GM18907 (cell line): Measurements from ENCODE around the gene SPATA31E1.
"Not testable (repeated sequence)": the region's sequence is repeated elsewhere in the genome, so short reads cannot be mapped to it uniquely, and the experiment has no call there.

Experiments
- ATAC-seq: cut with Tn5 transposase; IDR thresholded peaks from one replicate; pipeline ENCODE4 v1.9.1; 2021; ENCODE audit warnings: mild to moderate bottlenecking, moderate library complexity; ENCODE audit not compliant: unreplicated experiment

The SPATA31E1 gene

DNA sequence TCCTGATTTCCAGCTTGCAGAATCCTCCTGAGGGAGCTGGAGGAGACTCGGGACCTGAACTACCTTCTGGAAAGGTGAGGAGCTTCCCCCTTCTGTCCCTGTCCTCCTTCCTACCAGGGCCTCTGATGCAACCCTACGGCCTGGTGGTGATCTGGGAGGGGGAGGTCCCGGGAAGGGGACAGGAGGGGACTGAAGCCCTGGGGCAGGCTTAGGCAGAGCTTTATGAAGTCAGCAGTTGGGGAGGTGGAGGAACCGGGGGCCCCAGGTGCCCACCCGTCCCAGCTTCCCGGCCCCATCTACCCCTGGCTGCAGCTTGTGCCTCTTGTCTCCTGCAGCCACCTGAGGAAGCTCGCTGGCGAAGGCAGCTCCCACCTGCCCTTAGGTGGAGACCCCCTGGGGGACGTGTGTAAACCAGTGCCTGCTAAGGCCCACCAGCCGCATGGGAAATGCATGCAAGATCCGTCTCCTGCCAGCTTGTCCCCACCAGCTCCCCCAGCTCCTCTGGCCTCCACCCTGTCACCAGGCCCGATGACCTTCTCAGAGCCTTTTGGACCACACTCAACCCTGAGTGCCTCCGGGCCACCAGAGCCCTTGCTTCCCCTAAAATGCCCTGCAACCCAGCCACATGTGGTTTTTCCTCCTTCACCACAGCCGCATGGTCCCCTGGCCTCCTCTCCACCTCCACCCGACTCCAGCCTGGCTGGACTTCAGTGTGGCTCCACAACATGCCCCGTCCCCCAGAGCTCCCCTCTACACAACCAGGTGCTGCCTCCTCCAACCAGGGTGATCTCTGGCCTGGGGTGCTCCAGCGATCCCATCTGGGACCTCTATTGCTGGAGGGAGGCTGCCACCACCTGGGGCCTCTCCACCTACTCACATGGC, 2.1 kb downstream of the SPATA31E1 start:
- no peak for ATAC-seq

DNA sequence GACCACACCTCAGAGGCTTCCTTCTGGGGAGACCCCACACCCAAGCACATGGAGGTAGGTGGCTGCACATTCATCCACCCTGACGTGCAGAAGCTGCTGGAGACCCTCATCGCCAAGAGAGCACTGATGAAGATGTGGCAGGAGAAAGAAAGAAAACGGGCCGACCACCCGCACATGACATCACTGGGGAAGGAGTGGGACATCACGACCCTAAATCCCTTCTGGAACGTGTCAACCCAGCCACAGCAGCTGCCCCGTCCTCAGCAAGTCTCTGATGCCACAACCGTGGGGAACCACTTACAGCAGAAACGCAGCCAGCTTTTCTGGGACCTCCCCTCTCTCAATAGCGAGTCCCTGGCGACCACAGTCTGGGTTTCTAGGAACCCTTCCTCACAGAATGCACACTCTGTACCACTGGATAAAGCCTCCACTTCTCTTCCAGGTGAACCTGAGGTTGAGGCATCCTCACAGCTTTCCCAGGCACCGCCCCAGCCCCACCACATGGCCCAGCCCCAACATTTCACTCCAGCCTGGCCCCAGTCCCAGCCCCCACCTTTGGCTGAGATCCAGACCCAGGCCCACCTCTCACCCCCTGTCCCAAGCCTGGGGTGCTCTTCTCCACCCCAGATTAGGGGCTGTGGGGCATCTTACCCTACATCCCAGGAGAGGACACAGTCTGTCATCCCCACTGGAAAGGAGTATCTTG, 3.0 kb downstream of the SPATA31E1 start:
- no peak for ATAC-seq

DNA sequence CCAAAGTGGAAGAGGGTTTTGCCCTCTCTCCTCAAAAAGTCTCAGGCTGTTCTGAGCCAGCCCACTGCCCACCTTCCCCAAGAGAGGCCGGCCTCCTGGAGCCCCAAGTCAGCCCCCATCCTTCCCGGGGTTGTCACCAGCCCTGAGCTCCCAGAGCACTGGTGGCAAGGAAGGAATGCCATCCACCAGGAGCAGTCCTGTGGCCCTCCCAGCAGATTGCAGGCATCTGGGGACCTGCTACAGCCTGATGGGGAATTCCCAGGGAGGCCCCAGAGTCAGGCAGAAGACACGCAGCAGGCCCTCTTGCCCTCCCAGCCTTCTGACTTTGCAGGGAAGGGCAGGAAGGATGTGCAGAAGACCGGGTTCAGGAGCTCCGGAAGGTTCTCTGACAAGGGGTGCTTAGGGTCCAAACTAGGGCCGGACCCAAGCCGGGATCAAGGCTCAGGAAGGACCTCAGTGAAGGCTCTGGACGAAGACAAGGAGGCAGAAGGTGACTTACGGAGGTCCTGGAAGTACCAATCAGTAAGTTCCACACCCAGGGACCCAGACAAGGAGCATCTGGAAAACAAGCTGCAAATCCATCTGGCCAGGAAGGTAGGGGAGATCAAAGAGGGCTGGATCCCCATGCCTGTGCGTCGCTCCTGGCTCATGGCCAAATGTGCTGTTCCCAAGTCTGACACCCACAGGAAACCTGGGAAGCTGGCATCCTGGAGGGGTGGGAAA, 3.7 kb downstream of the SPATA31E1 start:
- no peak for ATAC-seq

DNA sequence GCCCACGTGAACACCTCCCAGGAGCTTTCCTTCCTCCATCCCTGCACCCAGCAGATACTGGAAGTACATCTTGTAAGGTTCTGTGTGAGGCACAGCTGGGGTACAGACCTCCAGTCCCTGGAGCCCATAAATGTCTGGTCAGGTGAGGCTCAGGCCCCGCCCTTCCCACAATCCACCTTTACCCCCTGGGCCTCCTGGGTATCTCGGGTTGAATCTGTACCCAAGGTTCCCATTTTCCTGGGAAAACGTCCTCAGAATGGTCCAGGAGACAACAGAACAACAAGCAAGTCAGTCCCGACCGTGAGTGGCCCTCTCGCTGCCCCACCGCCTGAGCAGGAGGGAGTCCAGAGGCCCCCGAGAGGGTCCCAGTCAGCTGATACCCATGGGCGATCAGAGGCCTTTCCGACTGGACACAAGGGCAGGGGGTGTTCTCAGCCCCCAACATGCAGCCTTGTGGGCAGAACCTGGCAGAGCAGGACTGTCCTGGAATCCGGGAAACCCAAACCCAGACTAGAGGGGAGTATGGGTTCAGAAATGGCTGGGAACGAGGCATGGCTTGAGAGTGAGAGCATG, 4.3 kb downstream of the SPATA31E1 start:
- no peak for ATAC-seq

DNA sequence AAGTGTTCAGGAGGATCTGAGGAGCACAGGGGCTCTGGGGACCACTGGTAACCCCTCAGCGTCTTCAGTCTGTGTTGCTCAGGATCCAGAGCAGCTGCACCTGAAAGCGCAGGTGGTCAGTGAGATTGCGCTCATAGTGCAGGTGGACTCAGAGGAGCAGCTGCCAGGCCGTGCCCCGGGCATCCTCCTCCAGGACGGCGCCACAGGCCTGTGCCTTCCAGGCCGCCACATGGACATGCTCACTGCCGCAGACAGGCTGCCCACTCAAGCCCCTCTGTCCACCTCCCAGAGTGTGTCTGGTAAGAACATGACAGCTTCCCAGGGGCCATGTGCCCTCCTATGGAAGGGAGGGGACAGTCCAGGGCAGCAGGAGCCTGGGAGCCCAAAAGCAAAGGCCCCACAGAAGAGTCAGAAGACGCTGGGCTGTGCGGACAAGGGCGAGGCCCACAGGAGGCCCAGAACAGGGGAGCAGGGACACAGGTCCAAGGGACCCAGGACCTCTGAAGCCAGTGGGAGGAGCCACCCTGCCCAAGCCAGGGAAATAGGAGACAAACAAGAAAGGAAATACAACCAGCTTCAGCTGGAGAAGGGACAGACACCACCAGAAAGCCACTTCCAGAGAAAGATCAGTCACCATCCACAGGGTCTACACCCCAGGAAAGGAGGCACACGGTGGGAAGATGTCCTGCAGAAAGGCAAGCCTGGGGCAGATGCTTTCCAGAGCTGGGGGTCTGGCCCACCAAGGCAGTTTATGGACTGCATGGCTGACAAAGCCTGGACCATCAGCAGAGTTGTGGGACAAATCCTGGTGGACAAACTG, 5.2 kb downstream of the SPATA31E1 start:
- ATAC-seq = no peak

DNA sequence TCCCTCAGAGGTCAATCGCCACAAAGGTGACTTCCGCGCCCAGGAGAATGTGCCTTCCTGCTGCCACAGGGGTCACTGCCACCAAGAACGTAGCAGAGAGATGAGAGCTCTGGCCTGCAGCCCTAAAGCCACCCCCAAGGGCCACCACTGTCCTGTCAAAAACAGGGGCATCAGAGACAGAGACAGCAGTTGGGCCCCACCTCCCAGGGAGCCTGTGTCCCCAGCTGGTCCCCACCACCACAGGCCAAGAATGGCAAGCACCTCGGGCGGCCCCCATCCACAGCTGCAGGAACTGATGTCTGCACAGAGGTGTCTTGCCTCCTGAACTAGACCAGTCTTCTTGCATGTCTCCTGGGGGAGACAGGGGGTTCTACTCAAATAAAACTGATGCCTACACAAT, 5.8 kb downstream of the SPATA31E1 start:
- no peak for ATAC-seq

DNA sequence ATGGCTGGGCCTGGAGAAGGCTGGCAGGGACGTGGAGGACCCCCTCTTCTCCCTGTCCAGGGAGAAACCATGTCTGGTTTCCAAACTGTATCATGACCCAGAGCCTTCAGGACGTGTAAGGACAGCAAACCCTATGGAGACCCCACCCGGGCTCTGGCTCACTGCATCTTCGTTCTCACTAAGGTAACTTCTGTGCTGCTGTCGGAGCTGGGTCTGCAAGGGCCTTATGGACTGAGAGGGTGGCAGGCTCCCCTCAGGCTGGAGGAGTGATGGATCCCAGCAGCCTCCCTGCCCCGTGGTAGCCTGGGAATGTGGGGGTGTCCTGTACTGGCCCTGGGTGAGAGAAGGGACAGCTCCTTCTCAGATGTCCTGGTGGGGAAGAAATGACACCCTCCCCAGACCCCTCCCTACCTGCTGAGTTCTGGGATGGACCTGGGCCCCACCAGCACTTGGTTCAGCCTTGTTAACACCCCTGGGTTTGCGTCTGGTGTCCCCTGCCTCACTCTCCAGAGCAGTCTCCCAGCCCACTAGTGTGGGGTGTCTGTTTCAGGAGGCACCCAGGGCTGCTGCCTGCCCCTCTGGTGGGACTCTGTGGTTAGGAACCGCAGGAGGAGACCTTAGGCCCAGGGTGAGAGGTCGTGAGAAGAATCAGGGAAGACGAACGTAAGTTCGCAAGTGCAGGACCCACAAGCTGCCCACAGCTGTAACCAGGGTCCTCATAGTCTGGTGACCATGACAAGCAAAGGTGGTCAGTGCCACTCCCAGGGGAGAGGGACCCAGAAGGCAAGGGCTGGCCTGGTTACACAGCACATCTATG, 6.6 kb downstream of the SPATA31E1 start:
- ATAC-seq = no peak

DNA sequence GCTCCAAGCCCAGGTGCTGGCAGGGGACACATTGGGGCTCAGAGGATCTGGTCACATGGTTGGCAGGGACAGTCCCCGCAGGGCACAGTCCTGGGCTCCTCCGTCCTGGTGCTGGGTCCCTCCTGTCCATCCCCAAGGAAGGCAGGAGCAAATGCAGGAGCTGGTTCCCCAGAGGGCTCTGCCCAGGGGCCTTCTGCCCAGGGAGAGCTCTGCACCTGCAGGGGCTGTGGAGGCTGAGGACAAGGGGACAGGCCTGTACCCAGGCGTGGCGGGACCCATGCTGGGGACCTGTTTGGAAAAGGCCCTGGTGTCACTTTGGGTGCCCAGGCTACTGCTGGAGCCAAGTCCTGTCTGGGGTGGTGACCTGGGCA, 7.2 kb downstream of the SPATA31E1 start:
- no peak for ATAC-seq

DNA sequence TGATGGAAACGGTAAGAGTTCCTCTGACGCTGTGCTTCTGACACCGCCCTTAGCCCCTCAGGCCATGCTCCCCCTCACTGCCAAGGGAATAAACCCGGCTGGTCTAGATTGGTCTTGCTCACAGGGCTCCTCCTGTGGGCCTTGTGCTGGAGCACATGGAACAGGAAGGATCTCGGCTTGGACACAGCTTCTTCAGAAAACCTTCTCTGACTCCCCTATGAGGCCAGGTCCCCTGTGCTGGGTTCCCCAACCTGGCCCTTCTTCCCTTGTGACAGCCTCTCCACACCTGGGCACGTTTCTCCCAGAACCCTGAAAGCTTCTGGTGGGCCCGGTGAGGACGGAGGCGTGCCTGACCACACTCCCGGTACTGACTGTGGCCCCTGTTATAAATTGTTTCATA, 8.2 kb downstream of the SPATA31E1 start:
- ATAC-seq = no peak

DNA sequence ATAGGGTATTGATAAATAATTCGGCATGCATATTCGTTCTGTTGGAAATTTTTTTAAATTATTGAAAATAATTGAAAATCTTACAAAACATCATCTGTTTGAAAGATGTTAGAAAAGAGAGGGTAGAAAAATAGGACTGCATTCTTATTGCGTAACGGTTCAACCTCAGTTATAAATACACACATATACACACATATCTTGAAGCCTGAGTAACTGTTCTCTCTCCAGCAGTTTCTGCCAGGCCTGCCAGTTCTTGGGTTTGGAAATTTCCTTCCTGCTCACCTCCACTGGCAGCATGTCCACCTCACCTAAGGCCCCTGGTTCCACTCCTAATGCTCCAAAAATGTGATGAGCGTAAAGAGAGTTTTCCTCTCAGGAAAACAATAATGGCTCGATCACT, 9.1 kb downstream of the SPATA31E1 start:
- ATAC-seq = no peak

DNA sequence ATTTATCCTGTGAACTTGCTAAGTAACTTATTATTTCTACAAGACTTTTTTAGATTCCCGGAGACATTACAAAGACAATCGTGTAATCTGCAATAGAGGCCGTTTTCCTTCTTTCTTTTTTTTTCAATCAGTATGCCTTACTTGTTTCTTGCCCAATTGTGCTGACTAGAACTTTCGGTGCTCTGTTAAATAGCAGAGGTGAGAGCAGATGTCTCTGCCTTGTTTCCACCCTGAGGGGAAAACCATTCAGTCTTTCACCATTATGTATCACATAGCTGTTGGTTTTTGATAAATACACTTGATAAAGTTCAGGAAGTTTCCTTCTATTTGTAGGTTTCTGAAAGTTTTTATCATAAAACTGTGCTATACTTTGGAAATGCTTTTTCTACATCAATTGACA, 10.3 kb downstream of the SPATA31E1 start:
- no peak for ATAC-seq

DNA sequence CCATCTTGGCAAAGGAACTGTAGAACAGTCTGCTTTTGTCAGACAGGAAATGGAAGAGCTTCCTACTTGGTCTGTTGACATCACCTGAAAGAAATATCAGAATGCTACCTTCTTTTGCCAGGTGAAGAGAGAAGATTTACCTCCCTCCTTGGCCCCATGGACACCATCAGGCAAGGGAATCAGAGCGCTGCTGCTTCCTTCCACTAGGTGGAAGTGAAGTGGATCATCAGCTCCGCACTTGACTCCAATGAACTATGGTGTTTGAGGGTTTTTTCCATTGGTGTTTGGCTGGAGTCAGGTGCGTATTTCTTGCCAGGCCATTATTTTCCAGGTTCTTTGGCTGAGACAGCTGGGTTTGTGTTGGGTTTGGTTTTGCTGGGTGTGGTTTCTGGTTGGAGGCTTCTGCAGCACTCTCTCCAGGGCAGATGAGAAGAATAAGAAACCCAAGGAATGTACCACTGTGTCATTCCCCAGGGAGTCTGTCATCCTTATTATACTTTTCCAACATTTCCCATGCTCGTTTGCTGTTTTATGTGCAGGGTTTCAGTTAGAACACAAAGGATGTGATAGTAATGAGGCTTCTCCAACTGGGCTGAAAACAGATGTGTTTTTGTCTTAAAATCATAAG, 12.4 kb downstream of the SPATA31E1 start:
- ATAC-seq = no peak

DNA sequence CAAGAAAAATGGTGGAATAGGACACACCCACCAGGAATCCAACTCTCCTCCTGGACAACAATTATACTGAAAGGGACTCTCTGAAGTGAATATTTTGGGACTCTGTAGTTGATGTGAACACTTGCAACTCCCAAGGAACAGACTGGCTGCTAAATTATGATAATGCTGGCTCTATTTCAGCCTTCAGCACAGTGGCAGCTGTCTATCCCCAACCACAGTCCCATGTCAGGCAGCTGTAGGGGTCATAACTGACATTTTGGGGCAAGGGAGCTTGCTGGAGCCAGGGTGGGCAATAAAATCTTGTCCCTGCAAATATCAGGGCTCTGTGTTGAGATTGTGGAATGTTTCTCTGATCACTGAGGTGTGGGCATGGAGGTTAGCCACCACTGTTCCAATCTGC, 14.2 kb downstream of the SPATA31E1 start:
- ATAC-seq = no peak

DNA sequence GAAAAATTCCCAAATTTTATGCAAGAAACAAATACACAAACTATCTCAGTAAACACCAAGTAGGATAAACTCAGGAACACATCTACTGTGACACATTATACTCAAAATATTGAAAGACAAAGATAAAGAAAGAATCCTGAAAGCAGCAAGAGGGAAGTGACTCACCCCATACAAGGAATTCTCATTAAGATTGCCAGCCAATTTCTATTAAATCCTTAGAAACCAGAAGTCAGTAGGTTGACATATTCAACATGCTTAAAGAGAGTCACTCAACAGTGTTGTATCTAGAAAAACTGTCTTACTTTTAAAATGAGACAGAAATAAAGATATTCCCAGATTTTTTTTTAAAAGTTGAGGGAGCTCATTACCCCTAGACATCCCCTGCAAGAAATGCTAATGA, 15.5 kb downstream of the SPATA31E1 start:
- no peak for ATAC-seq

DNA sequence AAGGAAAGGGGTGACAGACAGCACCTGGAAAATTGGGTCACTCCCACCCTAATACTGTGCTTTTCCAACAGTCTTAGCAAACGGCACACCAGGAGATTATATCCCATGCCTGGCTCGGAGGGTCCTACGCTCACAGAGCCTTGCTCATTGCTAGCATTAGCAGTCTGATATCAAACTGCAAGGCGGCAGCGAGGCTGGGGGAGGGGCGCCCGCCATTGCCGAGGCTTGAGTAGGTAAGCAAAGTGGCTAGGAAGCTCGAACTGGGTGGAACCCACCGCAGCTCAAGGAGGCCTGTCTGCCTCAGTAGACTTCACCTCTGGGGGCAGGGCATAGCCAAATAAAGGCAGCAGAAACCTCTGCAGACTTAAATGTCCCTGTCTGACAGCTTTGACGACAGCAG, 19.7 kb downstream of the SPATA31E1 start:
- not testable (repeated sequence) for ATAC-seq

DNA sequence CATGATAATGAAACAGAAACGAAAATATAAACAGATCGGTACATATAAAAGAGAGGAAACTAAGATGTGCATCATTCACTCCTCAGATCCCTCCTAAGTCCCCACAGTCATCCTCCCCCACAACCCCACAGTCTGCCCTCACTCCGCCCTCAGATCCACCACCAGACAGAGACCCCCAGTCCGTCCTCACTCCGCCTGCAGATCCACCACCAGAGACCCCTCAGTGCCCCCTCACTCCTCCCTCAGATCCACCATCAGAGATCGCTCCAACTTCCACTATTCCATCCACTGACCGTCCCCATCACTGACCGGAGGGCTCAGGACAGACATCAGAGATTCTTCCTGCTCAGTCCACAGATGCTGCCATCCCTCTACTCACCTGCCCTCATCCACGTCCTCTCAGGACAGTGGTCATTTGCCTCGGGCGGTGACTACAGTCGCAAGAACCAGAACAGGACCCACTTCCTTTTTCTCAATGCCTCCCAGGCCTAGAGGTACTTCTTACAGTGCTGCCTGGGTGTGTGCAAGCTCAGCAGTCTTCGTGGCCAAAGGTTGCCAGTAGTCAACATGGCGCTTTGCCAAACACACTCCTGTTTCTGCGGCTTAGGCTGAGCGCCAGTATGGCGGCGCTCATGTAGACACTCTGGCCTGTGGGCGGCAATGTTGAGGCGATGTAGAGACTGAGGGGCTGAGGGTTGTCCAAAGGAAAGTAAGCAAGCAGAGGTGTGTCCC, 26.8 kb downstream of the SPATA31E1 start:
- no peak for ATAC-seq

DNA sequence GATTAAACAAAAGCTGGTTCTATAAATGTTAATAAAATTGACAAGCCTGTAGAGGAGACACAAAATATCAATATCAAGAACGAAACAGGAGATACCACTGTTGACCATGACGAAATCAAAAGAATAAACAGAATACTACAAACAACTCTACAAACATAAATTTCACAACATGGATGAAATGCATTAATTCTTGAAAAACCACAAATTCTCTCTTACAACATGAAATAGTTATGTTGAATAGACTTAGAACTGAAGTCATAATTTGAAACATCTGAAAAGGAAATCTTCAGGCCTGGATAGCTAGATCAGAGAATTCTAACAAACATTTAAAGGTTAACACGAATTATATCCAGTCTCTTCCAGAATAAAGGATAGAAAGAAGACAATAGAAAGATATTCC, 28.1 kb downstream of the SPATA31E1 start:
- ATAC-seq = no peak

DNA sequence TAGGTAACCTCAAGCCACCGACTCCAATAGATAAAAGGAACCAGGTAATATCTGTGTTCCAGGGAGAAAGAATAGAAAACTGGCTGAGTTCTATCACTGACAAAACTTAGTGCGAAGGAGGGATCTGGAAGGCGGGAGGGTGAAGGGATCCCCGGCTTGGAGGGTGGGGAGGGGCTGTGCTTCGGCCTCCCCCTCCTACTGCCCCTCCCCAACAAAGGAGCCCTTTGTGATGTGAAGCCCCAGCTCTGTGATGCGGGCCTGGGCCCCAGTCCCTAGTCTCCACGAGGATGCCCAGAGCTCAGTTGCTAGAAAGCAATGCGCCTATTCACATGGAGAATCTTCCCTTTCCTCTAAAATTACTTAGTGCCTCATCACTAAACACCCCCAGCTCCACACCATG, 35.0 kb downstream of the SPATA31E1 start, which contains the start of gene SPATA31C1:
SPATA31C1 (plus strand) TSS at position 301 of the 400 bp plus-strand sequence.
- ATAC-seq = not testable (repeated sequence)
